GM12891 (cell line): ENCODE measurements around the gene TMEM131.

Experiments used
- POLR2A ChIP-seq: IDR thresholded peaks from 2 replicates; pipeline ENCODE4 v1.6.1; 2011; ENCODE audit warnings: low read depth, low read length, control low read depth
- SPI1 ChIP-seq: IDR thresholded peaks from 2 replicates; pipeline ENCODE4 v1.6.1; 2011; ENCODE audit warnings: low read depth, low read length, control low read depth

GRCh38 chr2:98028931-98029717 lies 33.4 kb upstream of the TMEM131 start:
- TF ChIP-seq SPI1 (no peak), POLR2A (no peak)
